DOHH2 (cell line): ENCODE results near the gene CCT8.

Experiments used
- H3F3A ChIP-seq: fragments of 200-600 bp; sonication (generic), shearing (Covaris generic); 2 replicates; pipeline ENCODE4 v1.6.0; 2016; ENCODE audit warnings: antibody characterized with exemption, mild to moderate bottlenecking; ENCODE audit not compliant: control insufficient read depth, insufficient read depth
- H3K27ac ChIP-seq: fragments of 200-600 bp; sonication (generic); 2 replicates; pipeline ENCODE4 v1.5.1; 2014; ENCODE audit warnings: low read depth, mild to moderate bottlenecking, low read length, moderate library complexity
- H3K27me3 ChIP-seq: fragments of 200-600 bp; sonication (generic); 2 replicates; pipeline ENCODE4 v1.6.1; 2014; ENCODE audit warnings: mild to moderate bottlenecking, low read length, mixed read lengths; ENCODE audit not compliant: control insufficient read depth
- H3K36me3 ChIP-seq: fragments of 200-600 bp; sonication (generic); 2 replicates; pipeline ENCODE4 v1.6.1; 2014; ENCODE audit warnings: mild to moderate bottlenecking, low read length, moderate library complexity, mixed read lengths; ENCODE audit not compliant: control insufficient read depth
- H3K4me1 ChIP-seq: fragments of 200-600 bp; sonication (generic); 2 replicates; pipeline ENCODE4 v1.6.1; 2014; ENCODE audit warnings: mild to moderate bottlenecking, low read length, mixed read lengths; ENCODE audit not compliant: control insufficient read depth
- H3K4me2 ChIP-seq: fragments of 200-600 bp; sonication (generic); 2 replicates; pipeline ENCODE4 v1.6.0; 2014; ENCODE audit warnings: mild to moderate bottlenecking, low read length, moderate library complexity
- H3K4me3 ChIP-seq: fragments of 200-600 bp; sonication (generic); 2 replicates; pipeline ENCODE4 v1.5.1; 2014; ENCODE audit warnings: mild to moderate bottlenecking, low read length, mixed read lengths
- H3K79me2 ChIP-seq: fragments of 200-600 bp; sonication (generic); 2 replicates; pipeline ENCODE4 v1.6.1; 2014; ENCODE audit warnings: mild to moderate bottlenecking, low read length, mixed read lengths; ENCODE audit not compliant: control insufficient read depth
- H3K9me2 ChIP-seq: fragments of 200-600 bp; sonication (generic); replicated peaks from 2 replicates; pipeline ENCODE4 v1.6.1; 2014; ENCODE audit warnings: mild to moderate bottlenecking, low read length, mixed read lengths; ENCODE audit not compliant: control insufficient read depth
- H3K9me3 ChIP-seq: fragments of 200-600 bp; sonication (generic); 2 replicates; pipeline ENCODE4 v1.6.1; 2014; ENCODE audit warnings: antibody characterized with exemption, low read length, mixed read lengths; ENCODE audit not compliant: control insufficient read depth, insufficient read depth
- H4K20me1 ChIP-seq: fragments of 200-600 bp; sonication (generic); 2 replicates; pipeline ENCODE4 v1.6.0; 2014; ENCODE audit warnings: low read depth, mild to moderate bottlenecking, antibody characterized with exemption, low read length, moderate library complexity; ENCODE audit not compliant: control insufficient read depth, insufficient read depth
- EZH2phosphoT487 ChIP-seq: fragments of 200-600 bp; sonication (generic); IDR thresholded peaks from 2 replicates; pipeline ENCODE4 v1.6.1; 2017; ENCODE audit warnings: borderline replicate concordance, mild to moderate bottlenecking, antibody characterized with exemption, low read length, moderate library complexity, mixed read lengths
- TF ChIP-seq, protein P1 (sequence below): fragments of 200-600 bp; sonication (generic); IDR thresholded peaks from one replicate; pipeline ENCODE4 v1.5.1; 2014; ENCODE audit warnings: antibody characterized with exemption, mild to moderate bottlenecking, low read depth, low read length; ENCODE audit not compliant: poor library complexity, severe bottlenecking

The CCT8 gene

DNA sequence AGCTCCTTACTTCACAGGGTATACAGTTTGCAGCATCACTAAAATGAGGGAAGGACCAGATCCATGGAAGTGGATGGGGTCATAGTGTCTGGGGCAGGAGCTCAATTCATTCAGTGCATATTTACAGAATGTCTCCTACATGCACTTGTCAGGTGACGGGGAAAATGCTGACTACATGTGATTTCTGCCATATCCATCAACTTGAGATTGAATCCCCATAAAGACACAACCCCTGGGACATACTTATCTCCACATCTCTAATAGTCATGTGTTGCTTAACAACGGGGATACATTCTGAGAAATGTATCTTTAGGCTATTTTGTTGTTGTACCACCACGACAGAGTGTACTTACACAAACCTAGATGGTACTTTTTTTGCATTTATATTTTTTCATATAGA, 66.3 kb downstream of the CCT8 start:
- H3K4me2 ChIP-seq: no peak overlapping the region
- H3K9me3 ChIP-seq: no peaks in the 10 kb centered on the region
- H3K36me3 ChIP-seq: peaks cover 38% of the 10 kb centered on the region
- no peak overlapping the region for H3K4me3 ChIP-seq
- no peaks in the 10 kb centered on the region for H4K20me1 ChIP-seq
- no peaks in the 10 kb centered on the region for H3K9me2 ChIP-seq
- peaks cover 17% of the 10 kb centered on the region for H3F3A ChIP-seq
- peaks cover 14% of the 10 kb centered on the region for H3K79me2 ChIP-seq
- H3K27me3 ChIP-seq: no peaks in the 10 kb centered on the region
- H3K4me1 ChIP-seq: 0 out of 2 replicates have a peak, but pooled peaks cover 3% of the 10 kb centered on the region
- no peak overlapping the region for H3K27ac ChIP-seq
- no peak for TF ChIP-seq EZH2phosphoT487
- TF ChIP-seq, protein P1, sequence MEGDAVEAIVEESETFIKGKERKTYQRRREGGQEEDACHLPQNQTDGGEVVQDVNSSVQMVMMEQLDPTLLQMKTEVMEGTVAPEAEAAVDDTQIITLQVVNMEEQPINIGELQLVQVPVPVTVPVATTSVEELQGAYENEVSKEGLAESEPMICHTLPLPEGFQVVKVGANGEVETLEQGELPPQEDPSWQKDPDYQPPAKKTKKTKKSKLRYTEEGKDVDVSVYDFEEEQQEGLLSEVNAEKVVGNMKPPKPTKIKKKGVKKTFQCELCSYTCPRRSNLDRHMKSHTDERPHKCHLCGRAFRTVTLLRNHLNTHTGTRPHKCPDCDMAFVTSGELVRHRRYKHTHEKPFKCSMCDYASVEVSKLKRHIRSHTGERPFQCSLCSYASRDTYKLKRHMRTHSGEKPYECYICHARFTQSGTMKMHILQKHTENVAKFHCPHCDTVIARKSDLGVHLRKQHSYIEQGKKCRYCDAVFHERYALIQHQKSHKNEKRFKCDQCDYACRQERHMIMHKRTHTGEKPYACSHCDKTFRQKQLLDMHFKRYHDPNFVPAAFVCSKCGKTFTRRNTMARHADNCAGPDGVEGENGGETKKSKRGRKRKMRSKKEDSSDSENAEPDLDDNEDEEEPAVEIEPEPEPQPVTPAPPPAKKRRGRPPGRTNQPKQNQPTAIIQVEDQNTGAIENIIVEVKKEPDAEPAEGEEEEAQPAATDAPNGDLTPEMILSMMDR: no peak
